ENCODE data around the gene MAN1A2.
"Not testable (repeated sequence)": the region's sequence is repeated elsewhere in the genome, so short reads cannot be mapped to it uniquely, and the experiment has no call there.

MAN1A2 gene

GRCh38 chr1:117558451-117558850 is 191.2 kb downstream of the MAN1A2 start:
- not testable (repeated sequence) for DNase-seq (ENCODE audit: low read depth in 2 of 2)

DNA sequence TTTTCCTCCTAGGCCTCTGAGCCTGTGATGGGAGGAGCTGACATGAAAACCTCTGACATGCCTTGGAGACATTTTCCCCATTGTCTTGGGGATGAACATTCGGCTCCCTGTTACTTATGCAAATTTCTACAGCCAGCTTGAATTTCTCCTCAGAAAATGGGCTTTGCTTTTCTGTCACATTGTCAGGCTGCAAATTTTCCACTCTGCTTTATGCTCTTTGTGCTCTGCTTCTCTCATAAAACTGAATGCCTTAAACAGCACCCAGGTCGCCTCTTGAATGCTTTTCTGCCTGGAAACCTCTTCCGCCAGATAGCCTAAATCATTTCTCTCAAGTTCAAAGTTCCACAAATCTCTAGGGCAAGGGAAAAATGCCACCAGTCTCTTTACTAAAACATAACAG is 191.9 kb downstream of the MAN1A2 start:
- DNase-seq (ENCODE audit: low read depth in 2 of 2) = no peak

GRCh38 chr1:117559985-117560384 is 192.7 kb downstream of the MAN1A2 start:
- no peak for DNase-seq (ENCODE audit: low read depth in 2 of 2)

- DNase-seq (ENCODE audit: low read depth in 2 of 2) = no peak
These were observed 193.8 kb downstream of the MAN1A2 start for GRCh38 chr1:117561071-117561470.

GRCh38 chr1:117561551-117561950 is 194.3 kb downstream of the MAN1A2 start:
- no peak for DNase-seq (ENCODE audit: low read depth in 2 of 2)

GRCh38 chr1:117562581-117563491 is 195.6 kb downstream of the MAN1A2 start:
- no peak for DNase-seq (ENCODE audit: low read depth in 2 of 2)

DNA sequence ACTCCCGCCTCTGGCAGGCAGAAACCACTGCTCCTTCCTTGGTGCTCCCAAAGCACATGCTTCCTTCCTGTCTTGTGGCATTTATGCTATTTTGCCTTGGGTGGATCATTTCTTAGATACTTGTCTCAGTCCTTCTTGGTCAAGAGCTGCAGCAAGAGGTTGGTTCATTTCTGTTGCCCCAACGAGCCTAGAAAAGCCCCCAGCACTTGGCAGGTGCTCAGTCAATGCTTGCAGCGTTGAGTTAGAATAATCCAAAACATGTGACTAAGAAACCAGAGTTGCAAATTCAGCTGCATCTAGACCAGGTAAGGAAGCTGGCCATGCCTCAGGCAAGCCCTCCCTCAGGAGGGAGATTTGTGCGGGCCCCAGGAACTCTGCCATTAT is 196.2 kb downstream of the MAN1A2 start:
- no peak for DNase-seq (ENCODE audit: low read depth in 2 of 2)

DNA sequence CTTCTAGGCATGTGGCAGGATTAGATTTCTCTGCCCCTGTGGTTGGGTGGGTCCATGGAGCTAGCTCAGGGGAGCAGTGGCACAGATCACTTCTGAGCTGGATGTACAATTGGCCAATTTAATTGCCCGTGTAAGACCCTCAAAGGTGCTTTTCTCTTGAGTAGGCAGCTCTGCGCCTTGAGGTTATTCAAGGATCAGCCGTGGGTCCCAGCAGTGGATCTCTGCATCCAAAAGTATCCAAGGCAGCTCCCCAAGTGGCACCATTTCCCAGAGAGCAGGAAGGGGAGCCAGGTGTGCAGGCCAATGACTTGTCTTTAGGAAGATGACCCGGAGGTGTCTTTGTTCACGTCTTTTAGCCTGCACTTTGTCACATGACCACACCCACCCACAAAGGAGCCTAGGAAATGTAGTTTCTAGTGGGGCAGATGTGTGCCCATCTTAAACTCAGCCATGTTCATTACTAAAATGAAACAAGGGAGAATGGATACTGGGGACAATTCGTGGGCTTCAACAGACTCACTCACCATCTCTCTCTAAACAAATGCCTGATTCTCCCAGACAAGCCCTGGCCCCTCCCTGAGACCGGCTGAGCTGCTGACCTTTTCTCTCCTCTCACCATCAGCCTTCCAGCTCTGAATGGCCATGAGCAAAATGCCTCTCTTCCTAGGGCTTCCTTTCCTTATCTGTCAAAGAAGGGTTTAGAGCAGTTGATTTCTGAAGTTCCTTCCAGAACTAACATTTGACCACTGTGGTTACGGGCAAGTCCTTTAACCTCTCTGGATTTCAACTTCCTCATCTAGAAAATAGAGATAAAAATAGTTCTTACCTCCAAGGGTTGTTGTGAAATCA is 197.2 kb downstream of the MAN1A2 start:
- DNase-seq (ENCODE audit: low read depth in 2 of 2) = no peak

DNA sequence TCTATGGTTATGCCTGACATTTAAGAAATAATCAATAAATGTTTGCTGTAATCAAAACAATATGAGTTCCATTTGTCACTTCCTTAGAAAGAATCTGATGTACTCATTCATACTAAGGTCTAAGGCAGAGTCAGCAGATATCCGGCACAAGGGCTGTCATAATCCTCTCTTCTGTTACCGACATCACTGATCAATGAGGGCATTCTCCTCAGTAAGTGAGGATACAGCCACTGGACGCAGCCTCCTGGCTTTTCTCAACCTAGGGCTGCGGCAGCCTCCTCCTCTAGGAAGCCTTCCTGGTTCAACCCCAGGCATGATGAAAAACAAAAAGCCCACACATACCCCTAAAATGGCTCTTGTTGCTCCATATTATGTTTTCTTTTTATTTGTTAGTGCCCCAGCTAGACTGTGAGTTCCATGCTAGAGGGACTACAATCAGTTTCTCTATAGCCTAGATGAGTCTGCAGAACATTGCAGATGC is 197.9 kb downstream of the MAN1A2 start:
- DNase-seq (ENCODE audit: low read depth in 2 of 2) = no peak

DNA sequence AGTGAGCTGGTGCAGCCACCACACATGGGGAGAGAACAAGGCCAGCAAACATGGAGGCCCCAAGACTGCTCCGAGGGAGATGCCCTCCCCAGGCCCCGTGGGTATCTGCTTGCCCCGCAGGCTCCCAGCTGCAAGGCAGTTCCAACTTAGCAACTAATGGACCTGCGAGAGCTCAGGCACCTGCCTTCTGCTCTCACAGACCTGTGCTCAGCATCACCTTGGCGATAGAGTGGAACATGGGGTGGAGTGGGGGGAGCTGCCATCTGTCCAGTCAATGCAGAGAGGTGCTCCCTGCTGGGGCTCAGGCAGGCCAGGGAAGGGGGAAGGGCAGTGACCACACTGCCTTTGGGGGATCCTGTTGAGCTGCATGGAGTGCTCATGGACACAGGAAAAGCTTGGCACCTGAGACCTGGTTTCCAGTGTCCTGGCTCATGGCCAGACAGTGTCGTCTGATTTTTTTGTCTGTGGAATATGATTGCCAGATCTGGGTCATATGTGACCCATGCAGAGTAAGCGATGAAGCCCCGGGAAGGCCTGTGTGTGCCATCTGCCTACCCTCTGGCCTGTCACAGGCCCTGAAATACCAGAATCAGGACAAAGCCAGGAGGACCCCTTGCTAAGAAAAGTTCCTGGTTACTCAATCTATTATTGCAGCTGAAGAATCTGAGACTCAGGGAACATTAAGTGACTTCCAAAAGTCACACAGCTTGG is 198.7 kb downstream of the MAN1A2 start:
- DNase-seq (ENCODE audit: low read depth in 2 of 2) = no peak

- no peak for DNase-seq (ENCODE audit: low read depth in 2 of 2)
These were observed 199.3 kb downstream of the MAN1A2 start for GRCh38 chr1:117566556-117566955.

DNA sequence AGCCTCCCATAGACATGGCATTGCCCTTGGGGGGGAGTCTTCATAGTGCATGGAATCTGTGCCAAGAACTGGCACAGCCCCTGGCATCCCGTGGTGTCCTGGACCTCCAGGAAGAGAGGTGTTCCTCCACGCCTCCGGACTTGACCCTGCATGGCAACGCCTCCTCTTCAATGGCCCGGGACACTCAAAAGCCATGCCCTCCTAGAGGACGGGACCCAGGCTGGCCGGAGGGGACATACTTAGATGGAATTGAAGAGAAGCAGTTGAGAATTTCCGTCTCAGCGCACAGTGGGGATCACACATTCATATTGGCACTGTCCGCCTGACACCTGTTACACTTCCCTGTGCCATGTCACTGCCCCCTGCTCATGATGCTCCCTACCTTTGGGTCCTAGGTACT is 200.2 kb downstream of the MAN1A2 start:
- DNase-seq (ENCODE audit: low read depth in 2 of 2) = no peak

- no peak for DNase-seq (ENCODE audit: low read depth in 2 of 2)
These were observed 200.7 kb downstream of the MAN1A2 start for GRCh38 chr1:117567976-117568375.

- no peak for DNase-seq (ENCODE audit: low read depth in 2 of 2)
These were observed 201.8 kb downstream of the MAN1A2 start for GRCh38 chr1:117568999-117569398.

DNA sequence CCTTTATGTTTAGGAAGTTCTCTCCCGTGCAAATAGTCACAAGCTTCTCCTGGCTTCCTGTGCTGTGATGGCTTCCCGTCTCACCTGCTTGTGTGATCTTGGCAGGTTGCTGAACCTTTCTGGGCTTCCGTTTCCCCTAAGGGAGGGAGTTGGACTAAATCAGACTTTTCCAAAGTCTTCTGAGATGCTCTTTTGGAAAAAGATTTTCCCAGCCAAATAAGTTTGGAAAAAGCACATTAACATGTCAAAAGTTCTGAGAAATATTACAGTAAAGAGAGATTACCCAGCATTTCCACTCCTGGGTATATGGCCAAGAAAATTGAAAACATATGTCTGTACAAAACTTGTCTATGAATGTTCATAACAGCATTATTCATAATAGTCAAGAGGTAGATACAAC is 202.6 kb downstream of the MAN1A2 start:
- DNase-seq (ENCODE audit: low read depth in 2 of 2) = no peak

- no peak for DNase-seq (ENCODE audit: low read depth in 2 of 2)
These were observed 203.8 kb downstream of the MAN1A2 start for GRCh38 chr1:117570988-117571409.

- no peak for DNase-seq (ENCODE audit: low read depth in 2 of 2)
These were observed 204.2 kb downstream of the MAN1A2 start for GRCh38 chr1:117571496-117571895.

DNA sequence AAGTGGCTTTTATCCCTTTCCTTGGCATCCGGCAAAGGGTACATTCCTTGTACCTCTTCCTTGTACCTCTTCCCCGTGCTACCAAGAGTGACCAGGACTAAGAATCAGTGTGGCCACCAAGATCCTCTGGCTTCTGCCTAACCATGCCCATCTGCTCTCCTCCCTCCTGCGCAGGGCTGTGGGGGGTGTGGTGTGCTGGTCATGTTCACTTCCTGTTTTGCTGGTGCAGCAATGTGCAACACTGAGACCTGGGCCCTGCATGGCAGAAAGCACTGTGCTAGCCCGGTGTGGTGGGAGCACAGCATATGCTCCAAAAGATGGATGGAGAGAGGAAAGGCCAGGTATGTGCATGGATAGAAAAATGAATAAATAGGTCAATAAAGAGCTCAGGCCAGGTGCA is 205.3 kb downstream of the MAN1A2 start:
- DNase-seq (ENCODE audit: low read depth in 2 of 2) = no peak

DNA sequence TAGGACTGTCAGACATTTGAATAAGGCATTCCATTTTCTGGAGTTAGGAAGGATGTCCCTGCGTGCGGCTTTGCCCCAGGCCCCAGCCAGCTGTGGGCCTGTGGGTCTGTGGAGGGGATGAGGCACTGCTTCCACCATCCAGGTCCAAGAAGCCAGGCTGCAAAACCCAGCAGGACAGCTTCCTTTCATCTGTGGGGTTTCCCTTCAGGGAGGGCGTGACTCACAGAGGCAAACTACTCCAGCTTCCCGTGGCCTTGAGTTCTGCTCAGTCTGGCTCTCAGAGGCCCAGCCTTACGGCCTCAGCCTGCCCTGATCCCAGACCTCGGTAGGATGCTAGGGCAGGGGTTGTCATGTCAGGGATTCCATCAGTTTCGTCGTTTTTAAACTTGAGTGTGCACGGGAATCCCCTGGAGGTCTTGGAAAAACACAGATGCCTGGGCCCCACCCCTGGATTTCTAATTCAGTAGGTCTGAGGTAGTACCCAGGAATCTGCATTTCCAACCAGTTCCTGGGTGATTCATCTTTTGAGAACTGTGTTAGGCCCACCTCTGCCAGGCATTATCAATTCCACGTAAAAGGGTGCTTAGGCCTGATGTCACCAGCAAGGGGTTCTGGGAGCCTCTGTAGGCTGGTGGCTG is 206.3 kb downstream of the MAN1A2 start:
- no peak for DNase-seq (ENCODE audit: low read depth in 2 of 2)

DNA sequence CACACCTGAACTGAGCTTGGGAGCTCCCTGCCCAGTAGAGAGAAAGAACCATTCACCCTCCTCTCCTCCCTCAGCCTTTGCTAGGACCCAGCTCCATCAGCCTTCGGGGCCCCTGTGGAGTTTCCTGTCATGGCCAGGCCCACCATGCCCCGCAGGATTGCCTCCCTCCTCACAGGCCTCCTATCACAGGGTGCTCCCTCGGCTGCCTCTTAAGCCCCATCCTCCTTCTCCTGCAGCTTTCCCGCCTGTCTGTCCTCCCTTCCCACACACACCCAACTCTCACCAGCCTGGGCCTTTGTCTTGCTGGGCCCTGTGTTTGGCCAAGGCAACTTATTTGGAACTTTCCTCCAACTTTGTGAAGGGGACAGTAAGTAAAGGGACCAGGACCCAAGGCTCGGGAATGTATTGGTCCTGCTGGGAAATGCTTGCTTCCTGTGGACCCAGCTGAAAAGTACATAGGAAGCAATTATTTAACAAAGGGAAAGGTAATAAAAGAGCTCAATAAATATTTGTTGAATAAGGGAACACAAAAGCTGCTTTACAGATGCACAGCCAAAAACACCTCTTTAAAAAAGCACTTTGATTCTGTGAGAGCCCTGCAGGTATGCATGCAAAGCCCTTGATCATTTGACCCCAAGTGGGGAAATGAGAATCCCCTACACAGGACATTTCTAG is 207.0 kb downstream of the MAN1A2 start:
- DNase-seq (ENCODE audit: low read depth in 2 of 2) = no peak

All from activated CD8-positive, alpha-beta memory T cell treated with anti-CD3 and anti-CD28 coated beads for 4 hours (primary cell).